CD4-positive, alpha-beta T cell (primary cell): ENCODE results near the gene SDK1. TPM values are rescaled to one million over a fixed set of nuclear protein-coding genes. Genes with fewer than 3 reads are reported as not detected.

Experiments
- ATAC-seq: fragments of 200-7000 bp; cut with Tn5 transposase; one replicate; pipeline ENCODE4 v1.10.0; 2022; ENCODE audit warnings: mild to moderate bottlenecking; ENCODE audit not compliant: poor library complexity
- CTCF ChIA-PET: fragments of 350-600 bp; sonication (Branson Sonifier 250); formaldehyde crosslinking; loops from one replicate; lab custom pipeline; 2021; ENCODE audit warnings: antibody characterized with exemption, inconsistent platforms; lab: Charles Lee
- POLR2A ChIA-PET: fragments of 350-600 bp; sonication (Branson Sonifier 250); formaldehyde crosslinking; loops from one replicate; lab custom pipeline; 2021; ENCODE audit warnings: antibody characterized with exemption, inconsistent platforms; lab: Charles Lee
- DNase-seq, 14 experiments: peaks; one replicate each; pipeline ENCODE4 v3.0.0-alpha.2; 2013 to 2020; ENCODE audit warnings: mixed read lengths in 2 of 14
- H3K27ac ChIP-seq, 2 donors: one replicate each; pipeline versions ENCODE4 v1.5.1 to v1.7.0; 2013; ENCODE audit warnings: low read length in 2 of 2, low read depth in 1 of 2, mild to moderate bottlenecking in 1 of 2
- H3K27me3 ChIP-seq, 2 experiments: 1 replicate in 1 of 2; 2 replicates in 1 of 2; pipeline versions ENCODE4 v1.6.1 to v1.7.0; 2013; ENCODE audit warnings: low read length in 2 of 2, control low read depth in 1 of 2, mild to moderate bottlenecking in 1 of 2, moderate library complexity in 1 of 2; ENCODE audit not compliant: insufficient read depth in 2 of 2, control insufficient read depth in 1 of 2
- H3K36me3 ChIP-seq: one replicate; pipeline ENCODE4 v1.6.1; 2013; ENCODE audit warnings: low read length, control low read depth; ENCODE audit not compliant: insufficient read depth
- H3K4me1 ChIP-seq: one replicate; pipeline ENCODE4 v1.6.1; 2013; ENCODE audit warnings: low read length, control low read depth; ENCODE audit not compliant: insufficient read depth
- H3K4me3 ChIP-seq: one replicate; pipeline ENCODE4 v1.5.1; 2013; ENCODE audit warnings: mild to moderate bottlenecking, low read length, moderate library complexity
- H3K9me3 ChIP-seq, 2 experiments: 1 replicate in 1 of 2; 2 replicates in 1 of 2; pipeline versions ENCODE4 v1.6.1 to v1.7.0; 2013; ENCODE audit warnings: low read length in 2 of 2, mild to moderate bottlenecking in 2 of 2, control low read depth in 1 of 2, moderate library complexity in 1 of 2; ENCODE audit not compliant: control insufficient read depth in 1 of 2, insufficient read depth in 1 of 2
- H3K27ac Mint-ChIP-seq: one replicate; pipeline ENCODE4 v1.8.0; 2020; ENCODE audit warnings: mixed read lengths
- H3K27me3 Mint-ChIP-seq: one replicate; pipeline ENCODE4 v1.8.0; 2021; ENCODE audit warnings: mixed read lengths
- H3K36me3 Mint-ChIP-seq: one replicate; pipeline ENCODE4 v1.8.0; 2021; ENCODE audit warnings: low read depth, mixed read lengths
- H3K4me1 Mint-ChIP-seq: one replicate; pipeline ENCODE4 v1.8.0; 2021; ENCODE audit warnings: low read depth, mixed read lengths
- H3K4me3 Mint-ChIP-seq: one replicate; pipeline ENCODE4 v1.8.0; 2020; ENCODE audit warnings: mild to moderate bottlenecking, mixed read lengths
- H3K9me3 Mint-ChIP-seq: one replicate; pipeline ENCODE4 v1.8.0; 2020; ENCODE audit warnings: mixed read lengths
- intact Hi-C, 2 experiments: fragments of 100-400 bp; cut with DNase I in 1 of 2; cut with micrococcal nuclease in 1 of 2; formaldehyde crosslinking; loops; one replicate each; pipeline versions ENCODE4 v1.15.1 to v1.9.0; 2023 to 2025; cut with DNase I, micrococcal nuclease
- total RNA-seq, 174 experiments: library from RNA in 2 of 174; stranded (reverse) in 2 of 174; gene quantifications; one replicate each; pipeline ENCODE4 v1.2.3 and lab custom pipeline; 2021 to 2026
- TF ChIP-seq, protein P1 (sequence below): fragments of 200-600 bp; IDR thresholded peaks from one replicate; pipeline ENCODE4 v1.8.0; 2022; ENCODE audit warnings: antibody characterized with exemption, mild to moderate bottlenecking

SDK1 gene
- total RNA-seq, 2 experiments from 2014 or later: 1.1 to 1.3 TPM

DNA sequence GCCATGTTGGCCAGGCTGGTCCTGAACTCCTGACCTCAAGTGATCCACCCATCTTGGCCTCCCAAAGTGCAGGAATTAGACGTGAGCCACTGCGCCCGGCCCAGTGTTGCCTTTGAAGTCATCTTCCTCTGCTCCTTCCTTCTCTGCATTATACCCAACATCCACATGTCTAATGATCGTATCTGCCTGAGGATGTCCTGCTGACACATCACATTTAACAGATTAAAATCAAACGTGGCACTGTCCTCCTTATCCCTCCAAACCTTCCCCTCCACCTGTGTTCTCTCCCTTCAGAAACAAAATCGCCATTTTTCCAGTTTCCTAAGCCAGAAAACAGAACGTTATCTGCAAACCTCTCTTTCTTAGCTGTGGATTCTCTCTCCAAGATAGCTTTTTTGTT, 8.4 kb upstream of the SDK1 start:
- no peak overlapping the region for H3K27ac ChIP-seq
- no peaks in the 10 kb centered on the region for H3K36me3 Mint-ChIP-seq
- H3K4me1 ChIP-seq: no peaks in the 10 kb centered on the region
- H3K4me3 ChIP-seq: no peak overlapping the region
- intact Hi-C loops: no loop called here
- H3K27me3 ChIP-seq: peaks cover 5% of the 10 kb centered on the region in 2 experiments
- H3K27me3 Mint-ChIP-seq: peaks cover 29% of the 10 kb centered on the region
- POLR2A ChIA-PET: no interaction called here
- DNase-seq (no peak), ATAC-seq (no peak)
- no peaks in the 10 kb centered on the region for H3K36me3 ChIP-seq
- no peak overlapping the region for H3K4me3 Mint-ChIP-seq
- H3K27ac Mint-ChIP-seq: no peak overlapping the region
- H3K4me1 Mint-ChIP-seq: no peaks in the 10 kb centered on the region
- H3K9me3 Mint-ChIP-seq: no peaks in the 10 kb centered on the region
- TF ChIP-seq, protein P1, sequence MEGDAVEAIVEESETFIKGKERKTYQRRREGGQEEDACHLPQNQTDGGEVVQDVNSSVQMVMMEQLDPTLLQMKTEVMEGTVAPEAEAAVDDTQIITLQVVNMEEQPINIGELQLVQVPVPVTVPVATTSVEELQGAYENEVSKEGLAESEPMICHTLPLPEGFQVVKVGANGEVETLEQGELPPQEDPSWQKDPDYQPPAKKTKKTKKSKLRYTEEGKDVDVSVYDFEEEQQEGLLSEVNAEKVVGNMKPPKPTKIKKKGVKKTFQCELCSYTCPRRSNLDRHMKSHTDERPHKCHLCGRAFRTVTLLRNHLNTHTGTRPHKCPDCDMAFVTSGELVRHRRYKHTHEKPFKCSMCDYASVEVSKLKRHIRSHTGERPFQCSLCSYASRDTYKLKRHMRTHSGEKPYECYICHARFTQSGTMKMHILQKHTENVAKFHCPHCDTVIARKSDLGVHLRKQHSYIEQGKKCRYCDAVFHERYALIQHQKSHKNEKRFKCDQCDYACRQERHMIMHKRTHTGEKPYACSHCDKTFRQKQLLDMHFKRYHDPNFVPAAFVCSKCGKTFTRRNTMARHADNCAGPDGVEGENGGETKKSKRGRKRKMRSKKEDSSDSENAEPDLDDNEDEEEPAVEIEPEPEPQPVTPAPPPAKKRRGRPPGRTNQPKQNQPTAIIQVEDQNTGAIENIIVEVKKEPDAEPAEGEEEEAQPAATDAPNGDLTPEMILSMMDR: no peak
- H3K9me3 ChIP-seq: peaks cover 0 to 4% of the 10 kb centered on the region in 2 experiments
- CTCF ChIA-PET: no interaction called here

DNA sequence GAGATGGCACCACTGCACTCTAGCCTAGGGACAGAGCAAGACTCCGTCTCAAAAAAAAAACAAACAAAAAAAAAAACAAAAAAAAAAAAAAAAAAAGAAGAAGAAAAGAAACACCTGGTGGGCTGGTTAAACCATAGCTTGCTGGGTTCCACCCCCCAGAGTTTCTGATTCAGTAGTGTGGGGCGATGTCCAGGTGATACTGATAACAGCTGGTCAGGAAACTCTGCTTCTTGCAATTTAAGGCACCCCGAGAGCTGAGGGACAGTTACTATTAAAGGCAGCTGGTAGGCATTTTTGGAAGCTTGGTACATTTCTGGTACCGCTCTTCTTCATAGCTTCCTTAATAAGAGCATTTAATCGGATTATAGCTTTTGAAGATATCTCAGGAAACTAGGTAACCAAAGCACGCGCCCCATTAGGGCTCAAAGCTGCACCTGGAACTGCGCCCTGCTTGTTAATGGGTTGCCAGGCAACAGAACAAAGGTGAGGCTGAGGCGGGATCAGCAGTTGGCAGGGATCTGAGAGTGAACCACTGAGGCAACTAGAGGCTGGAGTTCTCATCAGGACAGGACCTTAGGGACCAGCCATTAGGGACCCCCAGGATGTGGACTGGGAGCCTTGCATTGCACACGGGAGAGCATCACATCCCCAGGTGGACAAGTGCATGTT, 6.5 kb upstream of the SDK1 start:
- Mint-ChIP-seq H3K27me3 (peaks cover 35% of the 10 kb centered on the region), H3K27ac (no peak overlapping the region), H3K36me3 (no peaks in the 10 kb centered on the region), H3K9me3 (no peaks in the 10 kb centered on the region), H3K4me3 (no peak overlapping the region), H3K4me1 (no peaks in the 10 kb centered on the region)
- no peak for ATAC-seq
- H3K4me3 ChIP-seq: no peak overlapping the region
- ChIA-PET POLR2A (no interaction called here), CTCF (no interaction called here)
- TF ChIP-seq, protein P1: no peak
- DNase-seq: no peak
- H3K36me3 ChIP-seq: no peaks in the 10 kb centered on the region
- H3K27ac ChIP-seq: no peak overlapping the region
- peaks cover 6 to 7% of the 10 kb centered on the region in 2 experiments for H3K27me3 ChIP-seq
- intact Hi-C loops: no loop called here
- H3K9me3 ChIP-seq: peaks cover 0 to 4% of the 10 kb centered on the region in 2 experiments
- H3K4me1 ChIP-seq: no peaks in the 10 kb centered on the region

DNA sequence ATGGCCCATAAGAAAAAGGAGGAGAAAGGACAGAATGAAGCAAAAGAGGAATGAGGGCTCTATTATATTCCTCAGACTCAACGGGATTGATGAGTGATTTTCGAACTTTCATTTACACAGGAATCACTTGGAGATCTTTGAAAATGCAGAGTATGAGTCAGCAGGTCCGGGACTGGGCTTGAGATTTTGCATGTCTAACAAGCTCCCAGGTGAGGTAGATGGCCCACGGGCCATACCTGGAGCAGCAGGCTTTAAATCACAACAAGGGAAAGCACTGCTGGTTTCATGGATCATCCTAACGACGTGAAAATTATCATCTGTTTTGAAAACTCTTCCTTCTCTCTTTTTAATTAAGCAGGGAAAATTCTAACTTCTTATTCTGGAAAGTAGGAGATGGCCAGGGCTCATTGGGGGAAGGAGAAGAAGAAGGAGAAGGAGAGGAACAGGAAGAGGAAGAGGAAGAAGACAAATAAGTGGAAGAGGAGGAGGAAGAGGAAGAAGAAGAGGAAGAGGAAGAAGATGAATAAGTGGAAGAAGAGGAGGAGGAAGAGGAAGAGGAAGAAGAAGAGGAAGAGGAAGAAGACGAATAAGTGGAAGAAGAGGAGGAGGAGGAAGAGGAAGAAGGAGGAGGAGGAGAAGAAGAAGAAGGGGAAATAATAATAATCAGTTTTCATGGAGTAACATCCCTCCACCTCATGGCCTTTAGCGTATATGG, 3.8 kb upstream of the SDK1 start:
- ChIA-PET POLR2A (no interaction called here), CTCF (interaction anchor here (1.2 kb wide), 1 partner anchor 10 kb away, joined by 3 read pairs; no protein-coding TSS in a partner anchor)
- peaks cover 16% of the 10 kb centered on the region for H3K4me1 ChIP-seq
- DNase-seq: no peak
- Mint-ChIP-seq H3K9me3 (no peaks in the 10 kb centered on the region), H3K36me3 (peaks cover 3% of the 10 kb centered on the region), H3K4me3 (no peak overlapping the region), H3K27me3 (peaks cover 39% of the 10 kb centered on the region), H3K27ac (no peak overlapping the region), H3K4me1 (peaks cover 3% of the 10 kb centered on the region)
- H3K9me3 ChIP-seq: no peaks in the 10 kb centered on the region
- H3K4me3 ChIP-seq: no peak overlapping the region
- intact Hi-C loops: no loop called here
- ATAC-seq: no peak
- H3K36me3 ChIP-seq: no peaks in the 10 kb centered on the region
- H3K27ac ChIP-seq: no peak overlapping the region
- H3K27me3 ChIP-seq: peaks cover 12 to 14% of the 10 kb centered on the region in 2 experiments
- TF ChIP-seq, protein P1: no peak
